Measurements from ENCODE around the gene SERPINA5.
"Not testable (repeated sequence)": the region's sequence is repeated elsewhere in the genome, so short reads cannot be mapped to it uniquely, and the experiment has no call there.

Gene SERPINA5

DNA sequence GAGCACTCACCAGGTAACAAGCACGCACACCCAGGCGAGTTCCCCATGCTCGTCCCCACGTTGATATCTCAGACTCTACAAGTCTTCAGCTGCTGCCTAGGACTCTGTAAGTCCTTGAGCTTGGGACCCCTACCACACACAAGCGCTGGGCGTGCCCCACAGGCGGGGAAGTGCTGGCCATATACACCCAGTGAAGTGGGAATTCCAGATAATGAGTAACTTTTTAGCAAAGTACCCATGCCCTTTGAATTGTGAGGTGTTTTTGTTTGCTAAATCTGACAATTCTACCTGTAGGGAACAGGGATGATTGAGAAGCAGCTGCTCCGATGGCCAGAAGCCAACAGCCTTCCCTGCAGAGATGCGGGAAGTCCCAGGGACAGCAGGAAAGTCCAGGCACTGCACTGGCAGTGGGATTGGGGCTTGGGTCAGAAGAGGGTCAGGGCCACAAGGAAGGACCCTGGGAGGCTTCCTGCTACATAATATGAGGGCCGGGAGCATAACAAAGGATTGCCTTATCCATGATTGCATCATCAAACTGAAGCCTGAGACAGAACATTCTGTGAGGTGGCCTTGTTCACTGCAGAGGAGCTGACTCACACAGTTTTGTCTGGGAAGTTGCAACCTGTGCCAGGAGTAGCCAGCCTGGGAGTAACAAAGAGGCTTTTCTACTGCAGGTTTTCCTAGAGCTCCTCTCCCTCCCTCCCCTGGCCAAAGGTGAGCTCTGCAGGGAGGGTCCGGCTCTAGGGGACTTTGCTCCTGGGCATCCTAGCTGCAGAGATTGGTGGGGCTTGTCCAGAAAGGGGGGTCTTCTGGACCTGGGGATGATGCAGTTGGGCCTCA, 17.8 kb downstream of the SERPINA5 start:
- peak in 48 of 56 donors; percentile 6 to 84 (median 50) for DNase-seq

DNA sequence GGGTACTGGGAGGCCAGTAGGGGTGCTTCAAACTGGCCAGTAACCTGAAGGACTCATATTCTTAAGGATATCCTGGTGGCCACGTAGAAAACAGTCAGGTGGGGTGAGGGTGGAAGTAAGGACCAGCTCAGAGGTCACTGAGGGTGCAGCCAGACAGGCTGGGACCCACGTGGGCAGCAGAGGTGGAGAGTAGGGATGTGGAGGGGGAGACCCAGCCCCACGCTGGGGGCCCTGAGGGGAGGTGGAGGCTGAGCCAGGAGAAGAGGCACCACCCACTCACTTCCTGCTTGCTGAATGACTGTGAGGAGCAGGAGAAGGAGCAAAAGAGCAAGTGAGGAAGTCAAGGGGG, 18.4 kb downstream of the SERPINA5 start:
- no peak for DNase-seq

DNA sequence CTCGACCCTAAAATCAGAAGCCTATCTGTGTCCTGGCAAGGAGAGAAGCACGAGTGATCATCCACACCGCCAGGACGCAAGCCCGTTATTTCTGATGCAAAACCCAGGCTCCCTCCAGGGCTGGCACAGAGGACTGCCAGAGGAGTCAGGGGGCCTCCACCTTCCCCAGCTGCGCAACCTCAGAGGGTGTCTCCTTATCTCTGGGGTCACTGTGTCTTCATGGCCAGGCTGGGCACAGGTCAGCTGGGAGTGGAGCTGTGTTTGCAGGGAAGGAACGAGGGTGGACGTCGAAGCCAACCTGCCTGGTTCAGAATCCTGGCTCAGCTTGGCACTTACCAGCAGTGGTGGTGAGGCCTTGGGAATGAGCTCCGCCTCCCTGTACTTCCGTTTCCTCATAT, 18.9 kb downstream of the SERPINA5 start:
- no peak for DNase-seq

DNA sequence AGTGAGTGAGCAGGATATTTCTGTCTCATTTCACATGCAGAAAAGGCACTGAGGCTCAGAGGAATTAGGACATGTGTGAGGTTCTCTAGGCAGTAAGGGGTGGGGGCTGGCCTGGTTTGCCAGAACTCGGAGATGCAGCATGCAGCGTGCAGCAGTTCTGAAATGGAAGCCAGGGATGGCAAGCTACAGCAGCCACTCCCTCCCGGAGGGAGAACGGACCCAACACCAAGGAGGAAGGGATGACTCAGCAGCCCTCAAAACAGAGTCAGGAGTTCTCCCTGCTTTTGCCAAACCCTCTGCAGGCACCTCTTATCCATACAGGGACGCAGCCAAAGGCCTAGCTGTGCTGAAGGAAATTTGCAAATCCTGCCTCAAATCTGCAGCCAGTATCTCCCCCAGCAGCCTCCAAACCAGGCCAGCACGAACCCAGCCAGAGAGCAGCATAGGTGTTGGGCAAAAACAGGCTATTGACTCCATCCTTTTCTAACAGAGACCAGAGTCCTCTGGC, 20.7 kb downstream of the SERPINA5 start:
- DNase-seq: peak in 26 of 56 donors; percentile 4 to 56 (median 23)

DNA sequence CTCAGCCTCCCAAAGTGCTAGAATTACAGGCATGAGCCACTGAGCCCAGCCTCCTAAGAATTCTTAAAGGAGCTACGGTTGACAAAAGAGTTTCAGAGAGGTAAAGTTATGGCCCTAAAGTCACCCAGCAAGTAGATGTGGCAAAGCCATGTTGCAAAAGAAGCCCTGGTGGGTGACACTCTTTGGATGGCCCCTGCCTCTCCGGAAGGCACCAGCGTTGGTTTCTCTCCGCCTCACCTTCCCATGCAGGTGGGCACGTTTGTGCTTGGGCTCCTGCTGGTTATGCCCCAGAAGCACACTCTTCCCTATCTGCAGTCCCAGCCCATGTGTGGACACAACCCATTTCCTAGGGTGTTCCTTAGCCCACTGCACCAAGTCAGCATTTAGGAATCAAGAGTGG, 21.5 kb downstream of the SERPINA5 start:
- no peak for DNase-seq

DNA sequence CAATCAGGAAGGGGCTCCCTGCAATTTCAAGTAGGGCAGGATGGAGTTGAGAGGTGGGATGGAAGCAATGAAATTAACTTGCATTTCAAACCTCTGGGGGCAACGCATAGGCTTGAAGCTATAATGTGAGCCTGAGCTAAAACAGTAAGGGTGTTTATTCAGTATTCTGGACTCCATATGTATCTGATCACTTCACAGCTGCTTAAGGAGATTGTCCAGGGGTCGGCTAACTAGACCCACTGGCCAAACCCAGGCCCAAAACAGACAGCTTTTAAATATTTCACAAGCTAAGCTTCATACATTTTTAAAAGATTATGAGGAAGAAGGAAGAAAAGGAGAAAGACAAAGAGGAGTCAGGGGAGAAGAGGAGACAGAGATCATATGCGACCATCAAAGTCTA, 24.1 kb downstream of the SERPINA5 start:
- no peak for DNase-seq

DNA sequence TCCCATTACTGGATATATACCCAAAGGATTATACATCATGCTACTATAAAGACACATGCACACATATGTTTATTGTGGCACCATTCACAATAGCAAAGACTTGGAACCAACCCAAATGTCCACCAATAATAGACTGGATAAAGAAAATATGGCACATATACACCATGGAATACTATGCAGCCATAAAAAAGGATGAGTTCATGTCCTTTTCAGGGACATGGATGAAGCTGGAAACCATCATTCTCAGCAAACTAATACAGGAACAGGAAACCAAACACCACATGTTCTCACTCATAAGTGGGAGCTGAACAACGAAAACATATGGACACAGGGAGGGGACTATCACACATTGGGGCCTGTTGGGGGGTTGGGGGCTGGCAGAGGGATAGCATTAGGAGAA, 27.7 kb downstream of the SERPINA5 start:
- DNase-seq: not testable (repeated sequence)

DNA sequence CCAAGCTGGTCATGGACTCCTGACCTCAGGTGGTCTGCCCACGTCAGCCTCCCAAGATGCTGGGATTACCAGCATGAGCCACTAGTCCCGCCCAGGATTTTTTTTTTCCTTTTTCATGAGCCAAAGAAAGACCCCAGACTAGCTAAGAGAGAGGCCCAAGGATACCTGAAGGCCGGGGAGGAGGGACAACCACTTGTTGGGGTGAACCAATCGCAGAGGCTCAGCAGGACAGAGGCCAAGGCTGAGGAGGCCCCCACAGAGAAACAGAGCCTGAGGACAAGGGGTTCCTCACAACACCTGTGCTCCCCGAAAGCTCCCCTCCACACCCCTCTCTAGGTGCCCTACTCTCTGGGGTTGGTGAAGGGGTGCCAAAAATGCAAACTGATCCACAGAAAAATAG, 30.0 kb downstream of the SERPINA5 start:
- DNase-seq: no peak

DNA sequence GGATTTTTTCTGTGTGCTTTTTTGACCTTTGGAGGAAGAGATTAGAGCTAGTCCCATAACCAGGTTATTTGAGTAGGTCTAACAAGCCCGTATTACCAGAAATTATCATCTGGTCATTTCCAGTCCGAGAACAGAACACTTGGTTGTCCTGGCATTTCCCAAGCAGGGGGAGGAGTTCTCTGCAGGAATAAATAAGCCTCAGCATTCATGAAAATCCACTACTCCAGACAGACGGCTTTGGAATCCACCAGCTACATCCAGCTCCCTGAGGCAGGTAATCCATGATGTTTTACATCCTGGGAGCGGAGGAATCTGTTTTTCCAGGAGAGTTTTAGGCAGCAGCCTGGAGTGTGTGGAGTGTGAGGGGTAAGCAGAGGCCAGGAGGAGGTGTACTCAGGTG, 30.9 kb downstream of the SERPINA5 start, which contains the start of gene SERPINA3:
Gene SERPINA3 (plus strand): TSS at position 218 of the 400 bp plus-strand sequence. CDS start 2,051 bp downstream, outside the sequence.
- peak in 1 of 56 donors; percentile 8 for DNase-seq

DNA sequence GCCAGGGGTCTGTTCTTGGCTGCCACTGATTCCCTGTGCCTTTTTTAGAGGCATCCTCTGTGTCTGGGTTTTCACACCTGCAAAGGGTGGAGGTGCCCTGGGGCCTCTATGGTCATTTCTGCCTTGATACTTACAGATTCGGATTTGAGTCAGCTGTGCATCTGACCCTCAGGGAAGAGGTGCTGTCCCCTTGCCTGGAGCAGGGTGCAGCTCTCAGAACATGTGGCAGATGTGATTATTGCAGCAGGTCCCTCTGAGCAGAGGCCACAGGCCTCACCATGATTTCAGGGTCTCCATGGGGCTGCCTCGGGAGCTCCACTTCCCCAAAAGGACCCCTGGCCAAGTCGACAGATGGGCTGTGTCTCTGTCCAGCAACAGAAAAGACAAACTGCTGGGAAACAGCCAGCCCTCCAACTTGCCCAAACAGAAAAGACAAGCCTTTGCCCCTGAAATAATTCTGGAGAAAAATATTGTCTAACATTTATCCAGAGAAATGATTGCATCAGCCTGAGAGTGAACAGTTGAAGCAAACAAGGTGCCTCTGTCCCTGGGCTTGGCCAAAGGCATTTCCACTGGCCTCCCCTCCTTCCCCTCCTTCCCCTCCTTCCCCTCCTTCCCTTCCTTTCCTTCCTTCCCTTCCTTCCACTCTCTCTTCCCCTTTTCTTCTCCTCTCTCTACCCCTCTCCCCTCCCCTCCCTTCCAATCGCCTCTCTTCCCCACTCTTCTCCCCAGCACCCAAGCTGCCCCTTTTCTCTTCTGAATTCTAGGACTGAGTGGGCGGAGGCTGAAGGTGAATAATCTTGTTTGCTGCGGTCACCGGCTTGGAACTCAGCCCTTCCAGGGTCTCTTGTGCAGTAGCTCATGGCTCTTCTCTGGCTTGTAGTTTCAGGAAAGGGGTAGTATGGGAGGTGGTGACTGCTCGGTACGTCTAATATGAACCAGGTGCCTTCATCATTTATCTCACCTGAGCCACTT, 31.6 kb downstream of the SERPINA5 start:
- no peak for DNase-seq

DNA sequence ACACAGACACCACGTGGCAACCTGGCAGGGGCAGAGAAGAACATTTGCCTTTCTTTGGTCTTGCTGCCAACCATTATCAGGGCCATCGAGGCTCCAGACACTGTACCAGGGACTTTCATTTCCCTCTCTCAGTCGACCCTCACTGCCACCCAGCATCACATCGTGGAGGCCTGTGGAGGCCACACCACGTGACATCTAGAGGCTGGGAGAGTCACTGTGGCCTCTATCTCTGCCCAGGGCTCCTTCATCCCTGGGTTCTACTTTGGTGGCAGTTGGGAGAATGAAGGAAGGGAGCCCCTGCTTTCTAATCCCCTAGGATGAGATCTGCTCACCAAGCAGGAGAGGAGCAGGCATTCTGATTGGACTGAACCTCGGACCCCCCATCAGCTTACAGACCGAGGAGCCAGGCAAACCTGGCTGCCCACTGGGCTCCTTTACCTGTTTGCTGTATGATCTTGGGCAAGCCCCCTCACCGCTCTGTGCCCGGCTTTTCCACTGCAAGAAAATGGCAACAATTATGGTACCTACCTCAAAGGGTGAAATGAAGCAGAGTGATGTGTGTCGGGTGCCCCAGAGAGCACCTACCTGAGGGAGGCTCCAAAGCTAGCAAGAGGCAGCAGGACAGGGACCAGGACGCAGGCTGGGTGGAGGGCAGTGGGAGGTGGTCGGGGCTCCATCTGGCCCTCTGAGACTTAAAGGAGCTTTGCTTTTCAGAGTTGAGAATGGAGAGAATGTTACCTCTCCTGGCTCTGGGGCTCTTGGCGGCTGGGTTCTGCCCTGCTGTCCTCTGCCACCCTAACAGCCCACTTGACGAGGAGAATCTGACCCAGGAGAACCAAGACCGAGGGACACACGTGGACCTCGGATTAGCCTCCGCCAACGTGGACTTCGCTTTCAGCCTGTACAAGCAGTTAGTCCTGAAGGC, 32.8 kb downstream of the SERPINA5 start:
- no peak for DNase-seq

DNA sequence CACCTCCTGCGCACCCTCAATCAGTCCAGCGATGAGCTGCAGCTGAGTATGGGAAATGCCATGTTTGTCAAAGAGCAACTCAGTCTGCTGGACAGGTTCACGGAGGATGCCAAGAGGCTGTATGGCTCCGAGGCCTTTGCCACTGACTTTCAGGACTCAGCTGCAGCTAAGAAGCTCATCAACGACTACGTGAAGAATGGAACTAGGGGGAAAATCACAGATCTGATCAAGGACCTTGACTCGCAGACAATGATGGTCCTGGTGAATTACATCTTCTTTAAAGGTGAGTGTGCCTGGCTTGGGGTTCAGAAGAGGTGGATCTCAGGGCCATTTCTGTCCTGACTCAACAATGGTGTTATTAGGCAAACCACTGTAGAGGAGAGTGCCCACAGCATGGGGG, 33.6 kb downstream of the SERPINA5 start:
- no peak for DNase-seq

DNA sequence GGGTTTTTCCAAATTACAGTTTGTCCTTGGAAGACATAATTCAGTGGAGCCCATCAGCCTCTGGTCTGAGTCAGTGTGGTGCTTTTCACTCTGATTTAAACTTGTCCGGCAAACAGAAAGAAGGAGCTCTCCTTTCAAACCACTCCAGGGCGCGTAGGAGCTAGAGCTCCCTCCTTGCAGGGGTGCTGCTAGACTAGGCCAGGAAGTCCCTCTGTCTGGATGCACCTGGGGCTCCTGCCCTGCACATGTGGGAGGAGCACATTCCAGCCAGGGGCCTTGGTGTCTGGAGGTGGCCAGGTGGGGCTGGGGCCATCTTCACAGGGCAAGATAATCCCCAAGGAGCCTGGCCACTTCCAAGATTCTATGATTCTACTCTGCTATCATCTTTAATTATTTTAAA, 34.0 kb downstream of the SERPINA5 start:
- no peak for DNase-seq

DNA sequence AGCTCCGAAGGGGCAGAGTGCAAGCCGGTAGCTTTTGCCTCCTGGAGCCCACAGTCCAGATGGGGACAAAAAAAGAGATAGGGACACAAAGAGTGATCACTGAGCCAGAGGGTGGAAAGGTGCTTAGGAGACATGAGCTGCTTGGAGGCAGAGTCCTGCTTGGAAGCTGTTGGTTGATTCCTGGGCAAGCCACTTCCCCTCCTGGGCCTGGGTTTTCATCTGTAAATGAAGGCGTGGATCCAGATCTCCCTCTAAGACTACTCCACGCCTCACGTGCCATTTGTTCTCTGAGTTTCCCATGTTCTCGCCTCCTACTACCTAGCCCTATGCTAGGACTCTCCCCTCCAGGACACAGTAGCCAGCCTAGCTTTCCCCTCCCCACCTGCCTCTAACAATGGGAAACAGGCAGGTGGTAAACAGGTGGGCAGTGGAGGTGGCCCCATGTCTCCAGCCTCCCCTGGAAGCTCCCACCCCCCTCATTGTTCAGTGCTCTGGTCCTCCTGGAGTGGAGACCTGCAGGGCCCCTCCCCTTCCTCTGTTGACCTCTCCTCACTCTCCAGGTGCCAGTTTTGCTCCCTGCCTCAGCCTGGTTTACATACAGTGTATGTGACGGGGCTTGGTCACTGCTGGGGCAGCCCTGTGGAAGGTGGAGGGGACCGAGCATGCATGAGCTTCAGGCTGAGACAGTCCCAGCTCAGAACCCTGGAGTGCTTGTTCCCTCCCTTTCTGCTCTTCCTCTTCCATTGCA, 34.8 kb downstream of the SERPINA5 start:
- DNase-seq: no peak

DNA sequence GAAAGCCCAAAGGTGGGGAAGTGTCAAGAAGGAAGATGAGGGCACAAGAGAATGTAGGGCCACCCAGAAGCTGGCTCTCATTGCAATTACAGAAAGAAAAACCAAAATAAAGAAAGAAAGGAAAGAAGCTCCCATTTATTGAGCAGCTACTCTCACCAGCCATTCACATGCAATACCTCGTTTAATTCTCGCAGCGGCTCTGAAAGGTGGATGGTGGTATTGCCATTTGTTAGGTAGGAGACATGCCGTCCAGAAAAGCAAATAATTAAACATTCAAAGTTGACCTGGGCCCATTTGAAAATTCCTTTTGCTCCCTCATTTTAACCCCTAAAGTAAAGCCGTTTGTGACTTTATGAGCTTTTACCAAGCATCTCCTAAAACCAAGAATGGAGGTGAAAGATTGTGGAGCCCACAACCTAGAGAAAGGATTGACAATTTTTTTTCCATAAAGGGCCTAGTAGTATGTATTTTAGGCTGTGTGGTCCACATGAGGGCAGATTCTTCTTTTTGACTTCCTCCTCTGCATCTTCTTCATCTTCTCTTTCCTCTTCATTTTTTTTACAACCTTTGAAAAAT, 36.2 kb downstream of the SERPINA5 start:
- DNase-seq: no peak

DNA sequence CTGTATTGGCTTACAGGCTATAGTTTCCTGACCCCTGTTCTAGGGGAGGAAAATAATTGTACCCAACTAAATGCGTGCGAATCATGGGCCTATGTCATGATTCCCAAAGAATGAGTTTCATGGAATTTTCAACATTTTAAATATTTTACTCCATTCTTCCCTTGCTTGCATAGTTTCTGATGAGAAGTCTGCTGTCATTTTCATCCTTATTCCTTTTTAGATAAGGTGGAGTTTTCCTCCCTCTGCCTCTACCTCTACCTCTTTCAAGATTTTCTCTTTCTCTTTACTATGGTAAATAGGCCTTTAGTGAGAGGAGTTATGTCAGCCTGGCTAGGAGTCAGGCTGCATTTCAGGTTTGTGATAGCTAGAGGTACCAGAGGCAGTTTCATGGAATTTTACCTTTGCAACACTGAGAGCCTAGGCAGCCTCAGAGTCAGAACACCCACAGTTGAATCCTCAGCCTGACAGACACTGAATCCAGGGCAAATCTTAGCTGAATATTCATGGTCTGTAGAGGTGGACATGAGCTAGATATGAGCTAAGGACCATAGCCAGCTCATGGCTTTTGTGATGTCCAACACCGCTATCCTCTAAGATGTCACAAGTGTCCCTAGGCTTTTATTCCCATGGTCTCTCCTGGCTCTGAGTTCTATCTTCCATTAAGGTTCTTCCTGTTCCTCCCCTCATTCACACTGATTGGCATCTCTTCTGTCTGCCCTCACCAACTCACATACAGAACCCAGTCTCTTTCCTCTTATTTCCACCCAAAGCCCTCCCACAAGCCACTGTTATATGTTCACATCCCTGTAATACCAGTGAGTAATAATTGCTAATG, 37.0 kb downstream of the SERPINA5 start:
- no peak for DNase-seq

DNA sequence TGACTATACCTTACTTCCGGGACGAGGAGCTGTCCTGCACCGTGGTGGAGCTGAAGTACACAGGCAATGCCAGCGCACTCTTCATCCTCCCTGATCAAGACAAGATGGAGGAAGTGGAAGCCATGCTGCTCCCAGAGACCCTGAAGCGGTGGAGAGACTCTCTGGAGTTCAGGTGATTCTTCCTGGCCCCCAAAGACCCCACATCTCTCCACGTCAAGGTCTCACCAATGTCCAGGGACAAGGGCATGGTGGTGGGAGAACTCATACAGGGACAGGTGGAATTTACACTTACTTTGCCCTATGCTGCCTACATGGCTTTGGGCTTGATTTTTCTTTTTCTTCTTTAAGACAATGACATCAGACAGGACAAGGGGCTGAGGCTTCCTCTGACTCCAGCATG, 38.1 kb downstream of the SERPINA5 start:
- no peak for DNase-seq

DNA sequence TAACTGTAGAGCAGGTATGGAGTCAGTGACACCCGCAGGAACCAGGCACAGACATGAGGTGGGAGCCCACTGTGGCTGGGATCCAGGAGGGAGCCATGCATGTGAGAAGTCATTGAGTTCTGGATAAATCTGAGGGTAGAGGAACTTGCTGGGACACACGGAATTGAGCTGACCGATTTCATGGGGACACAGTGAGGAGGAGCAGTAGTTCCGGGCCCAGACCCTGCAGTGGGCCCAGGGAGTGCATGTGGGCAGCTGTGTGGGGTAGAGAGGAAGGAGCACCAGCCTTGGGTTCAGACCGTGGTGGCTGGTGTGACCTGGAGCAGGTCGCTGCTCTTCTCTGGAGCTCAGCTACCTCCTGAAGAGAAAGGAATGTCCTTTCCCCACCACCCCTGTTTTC, 39.4 kb downstream of the SERPINA5 start:
- DNase-seq: no peak

Measured in nucleus accumbens (tissue), 56 donors.